Transverse colon (tissue), 4 donors: ENCODE results near the gene FNDC3B. TPM values are rescaled to one million over a fixed set of nuclear protein-coding genes. Genes with fewer than 3 reads are reported as not detected.

Experiments
- DNase-seq: peaks from one replicate; pipeline ENCODE4 v3.0.0-alpha.2; 2019
- H3K27ac ChIP-seq, 4 donors: fragments of 200-600 bp; sonication (generic); 2 replicates each; pipeline ENCODE4 v1.5.1; 2016 to 2018; ENCODE audit warnings: inconsistent platforms in 4 of 4
- H3K27me3 ChIP-seq: fragments of 200-600 bp; sonication (generic); 2 replicates; pipeline ENCODE4 v1.5.1; 2017; ENCODE audit warnings: inconsistent platforms
- H3K36me3 ChIP-seq, 4 donors: fragments of 200-600 bp; sonication (generic); 2 replicates each; pipeline ENCODE4 v1.5.1; 2017 to 2019; ENCODE audit warnings: inconsistent platforms in 4 of 4
- H3K4me1 ChIP-seq, 4 donors: fragments of 200-600 bp; sonication (generic); 2 replicates each; pipeline ENCODE4 v1.5.1; 2017 to 2020; ENCODE audit warnings: inconsistent platforms in 4 of 4
- H3K4me3 ChIP-seq, 4 donors: fragments of 200-600 bp; sonication (generic); 1 replicate in 1 of 4; 2 replicates in 3 of 4; pipeline versions ENCODE4 v1.5.1 to v1.6.1; 2017 to 2019; ENCODE audit warnings: inconsistent platforms in 4 of 4
- H3K9me3 ChIP-seq, 2 donors: fragments of 200-600 bp; sonication (generic); 2 replicates each; pipeline ENCODE4 v1.5.1; 2017 to 2019; ENCODE audit warnings: inconsistent platforms in 2 of 2
- EP300 ChIP-seq: sonication (generic); formaldehyde crosslinking; IDR thresholded peaks from one replicate; pipeline ENCODE4 v1.6.1; 2017; ENCODE audit warnings: antibody characterized with exemption, low read depth
- POLR2A ChIP-seq: fragments of 450-650 bp; IDR thresholded peaks from one replicate; pipeline ENCODE4 v1.6.1; 2016; ENCODE audit warnings: antibody characterized with exemption, mild to moderate bottlenecking, moderate library complexity
- POLR2AphosphoS5 ChIP-seq, 3 donors: sonication (generic); formaldehyde crosslinking; IDR thresholded peaks; one replicate each; pipeline ENCODE4 v1.6.1; 2016; ENCODE audit warnings: antibody characterized with exemption in 3 of 3
- WGBS, 2 donors: methylation state at CpG; one replicate each; pipeline ENCODE4 v1.1.5; 2018; ENCODE audit warnings: low coverage in 1 of 2; 5-methylcytosine and 5-hydroxymethylcytosine counted together
- in situ Hi-C, 4 donors: fragments of 200-750 bp; cut with MboI; loops; one replicate each; pipeline versions ENCODE4 v1.15.0 to v1.15.1; 2017; ENCODE audit warnings: low sequenced_read_pairs in 3 of 4, low pct_ligation_motif_present in 1 of 4, low pct_unique_long_range_greater_than_20kb in 1 of 4
- intact Hi-C: fragments of 100-400 bp; cut with DNase I; formaldehyde crosslinking; loops from one replicate; pipeline ENCODE4 v1.15.1; 2023; ENCODE audit warnings: low total_unique reads
- total RNA-seq, 4 donors: library from RNA; depleted of rRNA; stranded (reverse); fragments of >200 nt; gene quantifications; one replicate each; pipeline ENCODE4 v1.1.0, GENCODE V29; 2016
- TF ChIP-seq, protein P1 (sequence below), 5 experiments: fragments of 200-600 bp in 3 of 5; fragments of 450-650 bp in 2 of 5; sonication (generic) in 3 of 5; IDR thresholded peaks; 1 replicate in 2 of 5; 2 replicates in 3 of 5; pipeline ENCODE4 v1.5.1; 2016 to 2017; ENCODE audit warnings: antibody characterized with exemption in 5 of 5, inconsistent platforms in 3 of 5, mild to moderate bottlenecking in 2 of 5, moderate library complexity in 1 of 5

FNDC3B gene
- total RNA-seq, 4 donors from 2014 or later = 28.5 to 85.7 (median 44.5) TPM

DNA sequence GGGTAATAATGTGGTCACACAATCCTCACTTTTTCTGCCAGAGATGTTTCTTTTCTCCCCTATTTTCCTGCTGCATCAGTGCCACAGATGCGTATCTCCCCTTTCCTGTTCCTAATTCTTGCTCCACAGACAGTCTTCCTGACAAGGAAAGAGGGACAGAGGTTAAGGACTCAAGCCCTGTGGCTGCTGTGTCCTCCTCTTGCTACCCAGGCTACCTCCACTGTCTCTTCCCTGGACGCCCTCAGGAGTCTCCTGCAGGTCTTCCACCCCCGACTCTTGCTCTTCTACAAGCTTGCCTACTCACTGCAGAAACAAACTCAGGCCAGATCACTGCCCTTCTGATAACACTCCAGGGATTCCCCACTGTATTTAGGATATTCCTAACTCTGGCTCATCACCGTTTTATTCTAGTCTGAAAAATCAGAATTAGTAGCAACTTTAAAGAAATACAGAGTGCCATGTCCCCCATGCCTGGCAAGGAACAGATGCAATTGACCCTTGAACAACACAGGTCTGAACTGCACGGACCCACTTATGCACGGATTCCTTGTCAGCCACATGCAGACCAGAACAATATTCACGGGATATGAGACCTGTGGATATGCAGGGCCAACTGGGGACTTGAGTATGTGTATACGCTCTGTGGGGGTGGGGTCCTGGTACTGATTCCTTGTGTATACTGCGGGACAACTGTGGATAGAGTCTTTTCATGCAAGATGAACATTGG, 257.0 kb downstream of the FNDC3B start:
- in situ Hi-C loops (no loop called here), intact Hi-C loops (no loop called here)
- Histone ChIP-seq H3K36me3 (peaks cover 0 to 25% (median 1%) of the 10 kb centered on the region in 4 donors), H3K27me3 (no peaks in the 10 kb centered on the region), H3K4me1 (no peaks in the 10 kb centered on the region), H3K4me3 (no peak overlapping the region), H3K27ac (no peak overlapping the region), H3K9me3 (no peaks in the 10 kb centered on the region)
- 93 to 95% methylated on average over 2 to 9 of the region's 9 CpGs for WGBS, 2 donors
- TF ChIP-seq, protein P1, sequence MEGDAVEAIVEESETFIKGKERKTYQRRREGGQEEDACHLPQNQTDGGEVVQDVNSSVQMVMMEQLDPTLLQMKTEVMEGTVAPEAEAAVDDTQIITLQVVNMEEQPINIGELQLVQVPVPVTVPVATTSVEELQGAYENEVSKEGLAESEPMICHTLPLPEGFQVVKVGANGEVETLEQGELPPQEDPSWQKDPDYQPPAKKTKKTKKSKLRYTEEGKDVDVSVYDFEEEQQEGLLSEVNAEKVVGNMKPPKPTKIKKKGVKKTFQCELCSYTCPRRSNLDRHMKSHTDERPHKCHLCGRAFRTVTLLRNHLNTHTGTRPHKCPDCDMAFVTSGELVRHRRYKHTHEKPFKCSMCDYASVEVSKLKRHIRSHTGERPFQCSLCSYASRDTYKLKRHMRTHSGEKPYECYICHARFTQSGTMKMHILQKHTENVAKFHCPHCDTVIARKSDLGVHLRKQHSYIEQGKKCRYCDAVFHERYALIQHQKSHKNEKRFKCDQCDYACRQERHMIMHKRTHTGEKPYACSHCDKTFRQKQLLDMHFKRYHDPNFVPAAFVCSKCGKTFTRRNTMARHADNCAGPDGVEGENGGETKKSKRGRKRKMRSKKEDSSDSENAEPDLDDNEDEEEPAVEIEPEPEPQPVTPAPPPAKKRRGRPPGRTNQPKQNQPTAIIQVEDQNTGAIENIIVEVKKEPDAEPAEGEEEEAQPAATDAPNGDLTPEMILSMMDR (IDR thresholded peaks at IDR 0.05) = no peak
- TF ChIP-seq POLR2AphosphoS5 (IDR thresholded peaks at IDR 0.05) (no peak), POLR2A (no peak), EP300 (no peak)
- no peak for DNase-seq

DNA sequence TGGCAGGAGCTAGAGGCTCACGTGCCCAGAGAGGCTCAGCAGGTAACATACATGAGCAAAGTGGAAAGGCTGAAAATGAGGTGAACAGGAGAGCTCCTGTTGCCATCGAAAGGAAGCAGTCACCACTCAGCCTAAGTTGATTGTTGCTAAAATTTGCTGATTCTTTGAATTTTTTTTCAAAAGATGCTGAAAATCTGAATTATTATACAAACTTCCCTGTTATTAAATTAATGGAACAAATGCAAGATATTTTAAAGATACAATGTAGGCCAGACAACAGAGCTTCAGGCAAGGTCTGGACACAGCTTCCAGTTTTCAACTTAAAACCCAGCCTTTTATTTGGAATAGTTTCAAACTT, 257.6 kb downstream of the FNDC3B start:
- no peaks in the 10 kb centered on the region for H3K27me3 ChIP-seq
- H3K9me3 ChIP-seq = no peaks in the 10 kb centered on the region
- no peak for TF ChIP-seq POLR2AphosphoS5 (IDR thresholded peaks at IDR 0.05)
- TF ChIP-seq, protein P1 (IDR thresholded peaks at IDR 0.05) = no peak
- no peak for TF ChIP-seq EP300
- TF ChIP-seq POLR2A = no peak
- intact Hi-C loops = no loop called here
- in situ Hi-C loops = no loop called here
- H3K4me1 ChIP-seq = no peaks in the 10 kb centered on the region
- no peak overlapping the region for H3K4me3 ChIP-seq
- 98 to 100% methylated on average over 1 to 2 of the region's 2 CpGs for WGBS, 2 donors
- no peak overlapping the region for H3K27ac ChIP-seq
- no peak for DNase-seq
- H3K36me3 ChIP-seq = peaks cover 0 to 25% (median 1%) of the 10 kb centered on the region in 4 donors

DNA sequence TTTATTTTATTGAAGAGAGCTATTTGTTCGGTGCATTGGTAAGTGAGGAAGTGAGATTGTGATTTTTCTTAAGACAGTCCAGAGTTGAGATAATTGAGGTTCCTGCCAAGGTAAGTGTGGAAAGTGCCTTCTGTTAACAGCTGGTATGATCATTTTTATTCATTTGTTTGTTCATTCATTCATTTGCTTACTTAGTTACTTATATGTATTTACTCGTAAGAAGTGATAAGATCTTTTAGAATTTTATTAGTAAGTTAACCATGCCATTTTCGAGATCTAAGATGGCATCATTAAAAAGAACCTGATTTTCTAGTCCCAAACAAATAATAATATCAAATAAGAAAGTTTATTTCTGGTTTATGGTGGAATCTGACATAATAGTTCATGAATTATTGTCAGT, 258.9 kb downstream of the FNDC3B start:
- 83 to 92% methylated on average over 3 of the region's 3 CpGs for WGBS, 2 donors
- in situ Hi-C loops = no loop called here
- H3K4me3 ChIP-seq = no peak overlapping the region
- intact Hi-C loops = no loop called here
- no peaks in the 10 kb centered on the region for H3K4me1 ChIP-seq
- no peaks in the 10 kb centered on the region for H3K9me3 ChIP-seq
- H3K36me3 ChIP-seq = peaks cover 0 to 25% (median 0%) of the 10 kb centered on the region in 4 donors
- H3K27ac ChIP-seq = no peak overlapping the region
- no peak for DNase-seq
- TF ChIP-seq POLR2A (no peak), POLR2AphosphoS5 (IDR thresholded peaks at IDR 0.05) (no peak)
- TF ChIP-seq, protein P1 (IDR thresholded peaks at IDR 0.05) = no peak
- no peaks in the 10 kb centered on the region for H3K27me3 ChIP-seq

DNA sequence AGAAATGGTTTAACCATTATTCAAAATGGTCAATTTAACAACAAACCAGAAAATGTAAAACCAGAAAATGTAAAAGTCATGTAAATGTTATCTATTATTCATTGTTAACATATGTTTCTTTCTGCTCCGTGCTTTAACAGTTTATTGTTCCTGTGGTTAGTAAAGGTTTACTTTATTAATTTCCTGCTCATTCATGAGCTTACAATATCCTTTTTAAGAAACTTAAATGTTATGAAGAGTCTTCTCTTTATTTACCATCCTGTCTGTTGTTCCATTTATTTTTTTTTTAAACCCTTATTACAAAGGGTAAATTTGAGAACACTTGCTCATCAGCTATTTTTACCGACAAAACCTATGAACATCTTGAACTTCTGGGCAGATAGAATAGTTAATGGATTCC, 260.8 kb downstream of the FNDC3B start:
- Histone ChIP-seq H3K27ac (no peak overlapping the region), H3K36me3 (peaks cover 0 to 22% (median 0%) of the 10 kb centered on the region in 4 donors), H3K4me1 (peaks cover 0 to 2% (median 0%) of the 10 kb centered on the region in 4 donors), H3K27me3 (no peaks in the 10 kb centered on the region), H3K9me3 (no peaks in the 10 kb centered on the region), H3K4me3 (no peak overlapping the region)
- intact Hi-C loops = no loop called here
- TF ChIP-seq POLR2A = no peak
- TF ChIP-seq, protein P1 (IDR thresholded peaks at IDR 0.05) = no peak
- TF ChIP-seq EP300 = no peak
- no peak for TF ChIP-seq POLR2AphosphoS5 (IDR thresholded peaks at IDR 0.05)
- in situ Hi-C loops = loop anchor here in 1 of 4 donors (25.0 kb wide), 1 partner anchor 263 kb away; the partner anchor contains the start of gene FNDC3B
- WGBS, 2 donors = 43 to 87% methylated on average over 2 of the region's 2 CpGs
- no peak for DNase-seq
